Neural crest cell (in vitro differentiated cells): ENCODE measurements around the gene SNRNP48. TPM values are rescaled to one million over a fixed set of nuclear protein-coding genes. Genes with fewer than 3 reads are reported as not detected.

ENCODE experiments used
- DNase-seq: peaks from one replicate; pipeline ENCODE4 v3.0.0; 2021; ENCODE audit warnings: low read depth, mixed read lengths, low spot score
- H3K27ac Mint-ChIP-seq: one replicate; pipeline ENCODE4 v1.8.0; 2021; ENCODE audit warnings: mild to moderate bottlenecking, mixed read lengths; ENCODE audit not compliant: unreplicated experiment
- H3K27me3 Mint-ChIP-seq: 2 replicates; pipeline ENCODE4 v1.8.0; 2021; ENCODE audit warnings: low read depth, mild to moderate bottlenecking, mixed read lengths
- H3K36me3 Mint-ChIP-seq: 2 replicates; pipeline ENCODE4 v1.8.0; 2021; ENCODE audit warnings: low read depth, mild to moderate bottlenecking, mixed read lengths
- H3K4me1 Mint-ChIP-seq: 2 replicates; pipeline ENCODE4 v1.8.0; 2021; ENCODE audit warnings: mixed read lengths
- H3K4me3 Mint-ChIP-seq: one replicate; pipeline ENCODE4 v1.8.0; 2021; ENCODE audit warnings: mild to moderate bottlenecking, mixed read lengths
- H3K9me3 Mint-ChIP-seq: 2 replicates; pipeline ENCODE4 v1.8.0; 2021; ENCODE audit warnings: mixed read lengths
- CTCF ChIP-seq: fragments of 200-600 bp; sonication (generic); conservative IDR thresholded peaks from 2 replicates; pipeline ENCODE4 v1.5.0; 2021; ENCODE audit warnings: antibody characterized with exemption, mild to moderate bottlenecking
- total RNA-seq: library from RNA; stranded (reverse); gene quantifications from 2 replicates; pipeline ENCODE4 v1.2.1, GENCODE V29; 2021

Gene SNRNP48
- total RNA-seq, 1 donor from 2014 or later = 22.5 TPM

- Mint-ChIP-seq H3K9me3 (no peaks in the 10 kb centered on the region), H3K27me3 (peaks cover 91% of the 10 kb centered on the region), H3K4me3 (no peak overlapping the region), H3K27ac (no peak overlapping the region), H3K36me3 (no peaks in the 10 kb centered on the region), H3K4me1 (peaks cover 16% of the 10 kb centered on the region)
- TF ChIP-seq CTCF = no peak
- DNase-seq = no peak
Measured at GRCh38 chr6:7629321-7629720, 39.3 kb downstream of the SNRNP48 start.

GRCh38 chr6:7630792-7631191 is 40.8 kb downstream of the SNRNP48 start:
- Mint-ChIP-seq H3K4me1 (peaks cover 4% of the 10 kb centered on the region), H3K9me3 (no peaks in the 10 kb centered on the region), H3K27me3 (peaks cover 83% of the 10 kb centered on the region), H3K36me3 (no peaks in the 10 kb centered on the region), H3K4me3 (no peak overlapping the region), H3K27ac (no peak overlapping the region)
- no peak for DNase-seq
- no peak for TF ChIP-seq CTCF

- no peak for TF ChIP-seq CTCF
- H3K4me1 Mint-ChIP-seq = no peaks in the 10 kb centered on the region
- H3K4me3 Mint-ChIP-seq = no peak overlapping the region
- peaks cover 79% of the 10 kb centered on the region for H3K27me3 Mint-ChIP-seq
- no peaks in the 10 kb centered on the region for H3K36me3 Mint-ChIP-seq
- DNase-seq = no peak
- H3K9me3 Mint-ChIP-seq = no peaks in the 10 kb centered on the region
- H3K27ac Mint-ChIP-seq = no peak overlapping the region
Measured at GRCh38 chr6:7631466-7631865, 41.5 kb downstream of the SNRNP48 start.

GRCh38 chr6:7632501-7633290 is 42.7 kb downstream of the SNRNP48 start:
- Mint-ChIP-seq H3K27me3 (peaks cover 69% of the 10 kb centered on the region), H3K4me3 (no peak overlapping the region)
- no peak for DNase-seq

GRCh38 chr6:7633361-7633760 is 43.4 kb downstream of the SNRNP48 start:
- Mint-ChIP-seq H3K27me3 (peaks cover 65% of the 10 kb centered on the region), H3K27ac (no peak overlapping the region), H3K4me1 (no peaks in the 10 kb centered on the region), H3K36me3 (no peaks in the 10 kb centered on the region), H3K4me3 (no peak overlapping the region), H3K9me3 (no peaks in the 10 kb centered on the region)
- TF ChIP-seq CTCF = no peak
- no peak for DNase-seq

More at GRCh38 chr6:7632501-7633290, 42.7 kb downstream of the SNRNP48 start:
- Mint-ChIP-seq H3K36me3 (no peaks in the 10 kb centered on the region), H3K27ac (no peak overlapping the region), H3K9me3 (no peaks in the 10 kb centered on the region), H3K4me1 (no peaks in the 10 kb centered on the region)
- no peak for TF ChIP-seq CTCF
